Measurements from ENCODE around the gene DELE1.
A peak's percentile ranks its signal among the peaks of the same experiment; 100 is the strongest.

DELE1 gene

DNA sequence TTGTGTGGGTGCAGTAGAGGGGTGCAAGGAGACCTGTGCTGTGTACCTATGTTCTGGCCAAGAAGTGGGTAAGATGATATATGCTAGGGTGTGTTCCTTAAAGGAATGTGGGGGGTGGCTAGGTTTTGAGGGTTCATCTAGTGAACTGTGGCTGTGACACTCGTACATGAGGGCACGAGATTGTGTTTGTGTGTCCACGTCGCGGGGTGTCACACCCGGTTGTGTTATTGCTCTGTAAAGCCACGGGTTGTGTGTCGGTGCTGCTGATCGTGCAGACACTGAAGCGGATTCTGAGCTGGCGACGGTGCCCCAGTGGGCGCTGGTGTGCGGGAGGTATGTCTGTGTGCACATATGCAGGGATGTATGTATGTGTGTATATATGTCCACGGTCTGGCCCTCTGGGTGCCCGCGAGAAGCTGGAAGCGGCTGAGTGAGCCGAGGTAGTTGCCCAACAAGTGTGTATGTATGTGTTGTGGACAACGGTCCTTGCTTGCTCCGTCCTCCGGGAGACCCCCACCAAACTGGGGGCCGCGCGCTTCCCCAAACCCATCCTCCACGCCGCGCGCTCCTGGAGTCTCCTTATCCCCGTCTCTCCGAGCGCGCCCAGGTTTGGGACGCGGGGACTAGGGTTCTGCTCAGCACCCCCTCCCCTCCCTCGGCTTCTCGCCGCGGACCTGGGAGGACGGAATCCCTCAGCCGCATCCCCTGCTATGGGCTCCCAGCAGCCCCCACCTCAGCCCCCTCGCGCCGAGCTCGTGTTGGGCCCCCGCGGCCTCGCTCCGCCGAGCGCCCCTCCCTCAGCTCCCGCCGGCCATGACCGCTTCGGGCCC, 46.1 kb upstream of the DELE1 start:
- H2AFZ ChIP-seq (ENCODE audit: low read depth, low read length), result no peak overlapping the region
- ATAC-seq (ENCODE audit: insufficient read depth, low read depth) (no peak), DNase-seq (no peak)
- H4K20me1 ChIP-seq (ENCODE audit: insufficient read depth, low read length), result peaks cover 13% of the 10 kb centered on the region; the same call in 1 of the 2 replicates
- H3K4me1 ChIP-seq (ENCODE audit: insufficient read depth, low read length), result peaks cover 11% of the 10 kb centered on the region
- H3K79me2 ChIP-seq (ENCODE audit: insufficient read depth, low read length), result no peaks in the 10 kb centered on the region
- H3K9ac ChIP-seq (ENCODE audit: low read depth, low read length), result no peak overlapping the region
- H3K4me2 ChIP-seq (ENCODE audit: insufficient read depth, low read length), result no peak overlapping the region
- TF ChIP-seq, protein P1, sequence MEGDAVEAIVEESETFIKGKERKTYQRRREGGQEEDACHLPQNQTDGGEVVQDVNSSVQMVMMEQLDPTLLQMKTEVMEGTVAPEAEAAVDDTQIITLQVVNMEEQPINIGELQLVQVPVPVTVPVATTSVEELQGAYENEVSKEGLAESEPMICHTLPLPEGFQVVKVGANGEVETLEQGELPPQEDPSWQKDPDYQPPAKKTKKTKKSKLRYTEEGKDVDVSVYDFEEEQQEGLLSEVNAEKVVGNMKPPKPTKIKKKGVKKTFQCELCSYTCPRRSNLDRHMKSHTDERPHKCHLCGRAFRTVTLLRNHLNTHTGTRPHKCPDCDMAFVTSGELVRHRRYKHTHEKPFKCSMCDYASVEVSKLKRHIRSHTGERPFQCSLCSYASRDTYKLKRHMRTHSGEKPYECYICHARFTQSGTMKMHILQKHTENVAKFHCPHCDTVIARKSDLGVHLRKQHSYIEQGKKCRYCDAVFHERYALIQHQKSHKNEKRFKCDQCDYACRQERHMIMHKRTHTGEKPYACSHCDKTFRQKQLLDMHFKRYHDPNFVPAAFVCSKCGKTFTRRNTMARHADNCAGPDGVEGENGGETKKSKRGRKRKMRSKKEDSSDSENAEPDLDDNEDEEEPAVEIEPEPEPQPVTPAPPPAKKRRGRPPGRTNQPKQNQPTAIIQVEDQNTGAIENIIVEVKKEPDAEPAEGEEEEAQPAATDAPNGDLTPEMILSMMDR (IDR thresholded peaks at IDR 0.05; ENCODE audit: borderline replicate concordance, extremely low read depth, low read length, poor library complexity, severe bottlenecking), result no peak
- TF ChIP-seq EZH2 (IDR thresholded peaks at IDR 0.05; ENCODE audit: borderline replicate concordance, low read depth, low read length, severe bottlenecking), result no peak
- no peak overlapping the region for H3K27ac ChIP-seq (ENCODE audit: low read length)
- H3K4me3 ChIP-seq (ENCODE audit: low read depth in 1 of 2, low read length in 2 of 2), result no peak overlapping the region
- H3K9me3 ChIP-seq (ENCODE audit: insufficient read depth, low read length, severe bottlenecking), result no peaks in the 10 kb centered on the region
- no peaks in the 10 kb centered on the region for H3K36me3 ChIP-seq (ENCODE audit: insufficient read depth, low read length)
- H3K27me3 ChIP-seq (ENCODE audit: insufficient read depth, low read length, poor library complexity), result peaks cover 22% of the 10 kb centered on the region

- H3K27me3 ChIP-seq (ENCODE audit: insufficient read depth, low read length, poor library complexity), result peaks cover 22% of the 10 kb centered on the region
- 0 out of 2 replicates have a peak within 1 kb of the TSS, but pooled peaks have one; percentile 3 for H3K4me2 ChIP-seq (ENCODE audit: insufficient read depth, low read length)
- no peaks in the 10 kb centered on the region for H3K36me3 ChIP-seq (ENCODE audit: insufficient read depth, low read length)
- no peaks in the 10 kb centered on the region for H3K79me2 ChIP-seq (ENCODE audit: insufficient read depth, low read length)
- H3K4me1 ChIP-seq (ENCODE audit: insufficient read depth, low read length), result peaks cover 11% of the 10 kb centered on the region
- TF ChIP-seq, protein P1 (IDR thresholded peaks at IDR 0.05; ENCODE audit: borderline replicate concordance, extremely low read depth, low read length, poor library complexity, severe bottlenecking), result no peak
- no peak for TF ChIP-seq EZH2 (IDR thresholded peaks at IDR 0.05; ENCODE audit: borderline replicate concordance, low read depth, low read length, severe bottlenecking)
- ATAC-seq (ENCODE audit: insufficient read depth, low read depth) (no peak), DNase-seq (no peak)
- H2AFZ ChIP-seq (ENCODE audit: low read depth, low read length), result no peak within 1 kb of the TSS
- peaks cover 13% of the 10 kb centered on the region; the same call in 1 of the 2 replicates for H4K20me1 ChIP-seq (ENCODE audit: insufficient read depth, low read length)
- H3K4me3 ChIP-seq (ENCODE audit: low read depth in 1 of 2, low read length in 2 of 2), result no peak within 1 kb of the TSS
- no peak within 1 kb of the TSS for H3K27ac ChIP-seq (ENCODE audit: low read length)
- no peaks in the 10 kb centered on the region for H3K9me3 ChIP-seq (ENCODE audit: insufficient read depth, low read length, severe bottlenecking)
- no peak within 1 kb of the TSS for H3K9ac ChIP-seq (ENCODE audit: low read depth, low read length)
Observed at GRCh38 chr5:141878186-141878710, 45.4 kb upstream of the DELE1 start, which contains the start of gene PCDH1. Gene PCDH1, minus strand, starts transcription at chr5:141878410. Its CDS starts 148 bp downstream, at chr5:141878262.

DNA sequence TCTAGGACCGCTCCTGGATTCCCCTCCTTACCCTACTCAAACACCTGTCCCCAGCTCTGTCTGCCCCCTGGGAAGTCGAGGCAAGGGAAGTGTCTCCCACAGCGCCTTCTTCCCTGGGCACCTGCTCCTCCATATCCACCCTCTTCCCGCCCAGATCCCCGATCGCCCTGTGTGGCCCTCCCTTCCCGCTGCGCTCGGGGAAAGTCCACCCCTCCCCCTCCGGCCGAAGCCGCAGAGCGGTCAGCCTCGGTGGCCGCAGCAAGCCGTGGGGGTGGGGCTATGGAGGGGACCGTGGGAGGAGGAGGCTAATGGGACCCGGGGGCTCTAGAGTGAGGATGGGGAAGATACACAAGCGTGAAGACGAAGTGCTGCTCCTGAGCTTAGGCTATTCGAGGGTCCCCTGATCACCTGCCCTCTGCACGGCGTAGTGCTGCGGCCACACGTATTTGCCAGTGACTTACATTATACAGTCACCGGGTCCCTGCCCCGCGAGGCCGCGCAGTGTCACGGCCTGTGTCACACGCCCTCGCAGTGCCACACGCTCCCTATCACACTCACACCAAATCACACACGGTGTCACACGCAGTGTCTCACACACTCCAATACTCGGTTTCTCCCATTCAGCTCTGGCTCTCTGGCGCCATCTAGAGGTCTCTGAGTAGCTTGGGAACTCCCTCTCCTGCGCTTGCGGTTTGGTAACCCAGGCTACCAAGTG, 44.8 kb upstream of the DELE1 start:
- DNase-seq (peak; percentile 84), ATAC-seq (ENCODE audit: insufficient read depth, low read depth) (peak; percentile 98)
- H2AFZ ChIP-seq (ENCODE audit: low read depth, low read length), result no peak overlapping the region
- peaks cover 11% of the 10 kb centered on the region for H3K4me1 ChIP-seq (ENCODE audit: insufficient read depth, low read length)
- peaks cover 22% of the 10 kb centered on the region for H3K27me3 ChIP-seq (ENCODE audit: insufficient read depth, low read length, poor library complexity)
- no peaks in the 10 kb centered on the region for H3K9me3 ChIP-seq (ENCODE audit: insufficient read depth, low read length, severe bottlenecking)
- H3K36me3 ChIP-seq (ENCODE audit: insufficient read depth, low read length), result no peaks in the 10 kb centered on the region
- H4K20me1 ChIP-seq (ENCODE audit: insufficient read depth, low read length), result peaks cover 13% of the 10 kb centered on the region; the same call in 1 of the 2 replicates
- no peak overlapping the region for H3K9ac ChIP-seq (ENCODE audit: low read depth, low read length)
- no peak for TF ChIP-seq EZH2 (IDR thresholded peaks at IDR 0.05; ENCODE audit: borderline replicate concordance, low read depth, low read length, severe bottlenecking)
- TF ChIP-seq, protein P1 (IDR thresholded peaks at IDR 0.05; ENCODE audit: borderline replicate concordance, extremely low read depth, low read length, poor library complexity, severe bottlenecking), result peak; percentile 98
- no peak overlapping the region for H3K27ac ChIP-seq (ENCODE audit: low read length)
- 0 out of 2 replicates have a peak overlapping the region, but pooled peaks have one; percentile 3 for H3K4me2 ChIP-seq (ENCODE audit: insufficient read depth, low read length)
- no peaks in the 10 kb centered on the region for H3K79me2 ChIP-seq (ENCODE audit: insufficient read depth, low read length)
- no peak overlapping the region for H3K4me3 ChIP-seq (ENCODE audit: low read depth in 1 of 2, low read length in 2 of 2)
